RWPE1 (cell line): ENCODE data around the gene DSCAML1.
"Not testable (repeated sequence)": the region's sequence is repeated elsewhere in the genome, so short reads cannot be mapped to it uniquely, and the experiment has no call there.

ENCODE experiments used
- CTCF ChIA-PET: fragments of 350-600 bp; sonication (Branson Sonifier 250); formaldehyde crosslinking; extraction: SDS; loops from one replicate; lab custom pipeline; 2021; lab: Yijun Ruan, JAX
- POLR2A ChIA-PET: fragments of 400-600 bp; formaldehyde crosslinking; extraction: SDS; loops from one replicate; lab custom pipeline; 2020; ENCODE audit warnings: antibody characterized with exemption; ENCODE audit not compliant: low non-redundant PET; lab: Yijun Ruan, JAX
- DNase-seq: peaks from one replicate; pipeline ENCODE4 v3.0.0; 2012; ENCODE audit warnings: low spot score
- H3K27ac ChIP-seq: fragments of 450-650 bp; 2 replicates; pipeline ENCODE4 v1.5.1; 2017
- TF ChIP-seq, protein P1 (sequence below): fragments of 450-650 bp; conservative IDR thresholded peaks from 2 replicates; pipeline ENCODE4 v1.5.1; 2017; ENCODE audit warnings: low read depth, mild to moderate bottlenecking

Gene DSCAML1

DNA sequence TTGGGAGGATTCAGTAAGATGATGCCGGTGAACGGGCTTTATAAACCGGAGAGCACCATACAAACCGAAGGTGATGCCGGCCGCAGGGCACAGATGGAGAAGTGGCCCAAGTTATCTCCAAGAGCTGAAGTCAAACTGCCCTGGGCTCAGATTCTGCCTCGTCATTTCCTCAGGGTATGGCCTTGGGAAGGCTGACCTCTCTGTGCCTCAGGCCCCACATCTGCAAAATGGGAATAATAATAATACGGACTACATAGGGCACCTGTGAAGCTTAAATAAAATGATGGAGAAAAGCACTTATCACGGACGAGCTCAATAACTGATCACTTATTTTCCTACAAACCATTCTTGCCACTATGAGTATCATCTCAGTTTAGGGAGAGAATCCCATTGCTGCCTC is 29.9 kb downstream of the DSCAML1 start:
- POLR2A ChIA-PET = no interaction called here

DNA sequence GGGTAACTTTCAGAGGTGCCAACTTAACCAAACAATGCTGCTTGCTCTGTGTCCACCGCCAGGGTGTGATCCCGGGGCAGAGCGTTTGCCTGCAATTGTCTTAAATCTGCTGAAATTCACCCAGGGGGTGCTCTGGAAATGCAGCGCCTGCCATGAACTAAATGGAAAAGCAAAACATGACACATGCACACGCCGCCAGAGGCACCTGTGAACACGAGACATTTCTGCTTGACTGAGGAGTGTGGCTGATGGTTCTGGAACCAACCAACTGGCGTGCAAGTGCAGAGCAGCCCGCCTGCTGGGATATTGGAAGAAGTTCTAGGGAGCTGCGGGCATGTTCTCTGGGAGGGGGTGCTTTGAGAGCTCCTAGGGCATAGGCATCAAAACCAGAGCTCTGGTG is 30.4 kb downstream of the DSCAML1 start:
- ChIA-PET CTCF (interaction anchor here (1.1 kb wide), 1 partner anchor 51 kb away, joined by 3 read pairs; no protein-coding TSS in a partner anchor), POLR2A (no interaction called here)
- no peak overlapping the region for H3K27ac ChIP-seq
- TF ChIP-seq, protein P1, sequence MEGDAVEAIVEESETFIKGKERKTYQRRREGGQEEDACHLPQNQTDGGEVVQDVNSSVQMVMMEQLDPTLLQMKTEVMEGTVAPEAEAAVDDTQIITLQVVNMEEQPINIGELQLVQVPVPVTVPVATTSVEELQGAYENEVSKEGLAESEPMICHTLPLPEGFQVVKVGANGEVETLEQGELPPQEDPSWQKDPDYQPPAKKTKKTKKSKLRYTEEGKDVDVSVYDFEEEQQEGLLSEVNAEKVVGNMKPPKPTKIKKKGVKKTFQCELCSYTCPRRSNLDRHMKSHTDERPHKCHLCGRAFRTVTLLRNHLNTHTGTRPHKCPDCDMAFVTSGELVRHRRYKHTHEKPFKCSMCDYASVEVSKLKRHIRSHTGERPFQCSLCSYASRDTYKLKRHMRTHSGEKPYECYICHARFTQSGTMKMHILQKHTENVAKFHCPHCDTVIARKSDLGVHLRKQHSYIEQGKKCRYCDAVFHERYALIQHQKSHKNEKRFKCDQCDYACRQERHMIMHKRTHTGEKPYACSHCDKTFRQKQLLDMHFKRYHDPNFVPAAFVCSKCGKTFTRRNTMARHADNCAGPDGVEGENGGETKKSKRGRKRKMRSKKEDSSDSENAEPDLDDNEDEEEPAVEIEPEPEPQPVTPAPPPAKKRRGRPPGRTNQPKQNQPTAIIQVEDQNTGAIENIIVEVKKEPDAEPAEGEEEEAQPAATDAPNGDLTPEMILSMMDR = no peak
- no peak for DNase-seq

More for the DNA sequence above, 29.9 kb downstream of the DSCAML1 start:
- TF ChIP-seq, protein P1 = no peak
- CTCF ChIA-PET = interaction anchor here (0.7 to 1.1 kb wide), 2 partner anchors 50 to 497 kb away, joined by 3 read pairs; partner anchors contain the start of gene MPZL2
- no peak overlapping the region for H3K27ac ChIP-seq
- DNase-seq = no peak

DNA sequence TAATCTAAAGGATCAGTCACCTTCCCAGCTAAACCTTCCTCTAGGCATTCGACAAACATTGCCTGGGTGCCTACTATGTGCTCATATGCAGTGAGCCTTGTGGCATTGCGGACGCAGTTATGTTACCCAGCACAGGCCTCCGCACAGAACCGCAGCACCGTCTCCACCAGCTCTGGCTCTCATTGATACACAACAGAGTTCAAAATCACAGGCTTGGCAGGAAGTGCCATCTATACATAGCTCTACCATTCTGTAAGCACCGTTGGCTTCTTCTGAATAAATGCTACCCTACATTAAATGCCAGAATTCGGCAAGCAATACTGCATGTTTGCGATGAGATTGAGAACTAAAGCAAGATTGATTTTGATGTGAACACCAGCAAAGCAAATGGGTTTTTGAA is 31.0 kb downstream of the DSCAML1 start:
- TF ChIP-seq, protein P1 = no peak
- H3K27ac ChIP-seq = no peak overlapping the region
- no peak for DNase-seq
- CTCF ChIA-PET = interaction anchor here (0.6 kb wide), 1 partner anchor 181 kb away, joined by 3 read pairs; no protein-coding TSS in a partner anchor
- POLR2A ChIA-PET = no interaction called here

DNA sequence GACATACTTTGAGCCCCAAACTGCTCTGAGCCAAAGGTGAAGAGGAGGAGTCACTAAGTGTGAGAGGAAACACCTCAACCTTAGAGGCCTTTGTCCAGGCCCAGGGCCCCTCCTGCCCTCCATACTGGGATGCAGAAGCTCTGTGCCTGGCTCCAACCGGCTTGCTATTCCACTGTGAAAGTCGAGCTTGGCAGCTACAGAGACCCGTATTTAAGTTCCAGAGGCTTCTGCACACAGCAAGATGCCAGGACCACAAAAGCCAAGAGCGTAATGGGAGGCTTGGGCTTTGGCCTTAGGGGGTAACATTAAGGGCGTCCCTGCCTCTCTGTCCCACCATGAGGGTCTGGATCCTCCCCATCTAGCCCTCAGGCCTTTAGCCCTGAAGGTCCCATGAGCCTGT is 31.9 kb downstream of the DSCAML1 start:
- ChIA-PET POLR2A (no interaction called here), CTCF (no interaction called here)
- no peak overlapping the region for H3K27ac ChIP-seq
- no peak for DNase-seq
- TF ChIP-seq, protein P1 = no peak

DNA sequence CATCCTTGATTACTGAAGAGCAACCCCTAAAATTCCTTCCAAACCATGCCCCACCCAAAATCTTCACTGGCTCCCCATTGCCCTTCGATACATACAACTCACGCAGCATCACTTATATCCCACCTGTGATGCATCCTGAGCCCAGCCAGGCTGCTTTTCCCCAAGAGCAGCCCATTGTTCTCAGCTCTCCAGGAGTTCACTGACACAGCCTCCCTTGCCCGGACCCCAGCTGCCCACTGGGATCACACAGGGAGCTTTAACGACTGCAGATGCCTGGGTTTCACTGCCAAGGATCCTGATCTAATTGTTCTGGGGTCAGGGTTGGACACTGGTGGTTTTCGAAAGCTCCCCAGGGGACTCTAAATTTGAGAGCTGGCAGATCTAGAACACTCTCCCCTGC is 33.6 kb downstream of the DSCAML1 start:
- not testable (repeated sequence) for DNase-seq

DNA sequence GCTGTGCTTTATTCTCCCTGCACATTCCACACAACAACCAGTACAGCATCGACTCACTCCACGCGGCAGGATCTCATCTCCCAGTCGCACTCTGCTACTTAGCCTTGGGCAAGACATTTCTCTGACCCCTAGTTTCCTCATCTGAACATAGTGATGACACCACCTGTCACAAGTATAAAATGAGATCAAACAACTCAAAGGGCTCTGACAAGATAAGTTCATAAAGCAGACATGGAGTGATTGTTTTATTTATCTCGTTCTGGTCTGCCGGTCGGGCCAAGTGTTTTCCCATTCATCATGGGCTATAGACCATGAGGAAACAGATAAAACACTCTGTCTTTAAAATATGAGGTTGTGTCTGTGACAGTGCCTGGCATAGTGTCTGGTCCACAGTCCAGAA is 35.0 kb downstream of the DSCAML1 start:
- CTCF ChIA-PET = no interaction called here
- POLR2A ChIA-PET = no interaction called here
- no peak for DNase-seq
- H3K27ac ChIP-seq = no peak overlapping the region
- TF ChIP-seq, protein P1 = no peak

More for the DNA sequence above, 33.6 kb downstream of the DSCAML1 start:
- CTCF ChIA-PET, POLR2A ChIA-PET, H3K27ac ChIP-seq: not testable (repeated sequence)

DNA sequence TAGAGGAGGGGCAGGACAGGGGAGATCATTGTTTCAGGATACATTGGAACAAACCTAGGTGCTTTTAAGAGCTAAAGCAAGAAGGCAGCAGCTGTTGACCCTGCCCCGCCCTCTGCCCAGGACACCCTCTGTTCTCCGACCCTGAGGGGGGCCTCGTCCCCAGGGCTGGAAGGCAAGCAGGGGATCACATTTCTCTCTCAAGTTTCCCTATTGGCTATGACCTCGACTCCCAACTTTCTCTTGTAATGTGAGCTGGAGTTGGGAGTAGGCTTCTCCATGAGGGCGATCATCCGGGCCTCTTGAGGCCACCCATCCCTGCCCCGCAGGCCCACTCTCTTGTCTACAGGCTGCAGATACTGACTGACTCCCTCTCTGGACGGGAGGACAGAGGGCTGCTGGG is 37.7 kb downstream of the DSCAML1 start:
- ChIA-PET CTCF (no interaction called here), POLR2A (no interaction called here)

More for the DNA sequence above, 37.7 kb downstream of the DSCAML1 start:
- TF ChIP-seq, protein P1 = no peak
- no peak for DNase-seq
- H3K27ac ChIP-seq = no peak overlapping the region
